HG02642 (cell line): Measurements from ENCODE around the gene ATP5IF1.

ENCODE experiments used
- ATAC-seq: cut with Tn5 transposase; IDR thresholded peaks from one replicate; pipeline ENCODE4 v1.9.1; 2021; ENCODE audit warnings: mild to moderate bottlenecking; ENCODE audit not compliant: unreplicated experiment, poor library complexity

ATP5IF1 gene

DNA sequence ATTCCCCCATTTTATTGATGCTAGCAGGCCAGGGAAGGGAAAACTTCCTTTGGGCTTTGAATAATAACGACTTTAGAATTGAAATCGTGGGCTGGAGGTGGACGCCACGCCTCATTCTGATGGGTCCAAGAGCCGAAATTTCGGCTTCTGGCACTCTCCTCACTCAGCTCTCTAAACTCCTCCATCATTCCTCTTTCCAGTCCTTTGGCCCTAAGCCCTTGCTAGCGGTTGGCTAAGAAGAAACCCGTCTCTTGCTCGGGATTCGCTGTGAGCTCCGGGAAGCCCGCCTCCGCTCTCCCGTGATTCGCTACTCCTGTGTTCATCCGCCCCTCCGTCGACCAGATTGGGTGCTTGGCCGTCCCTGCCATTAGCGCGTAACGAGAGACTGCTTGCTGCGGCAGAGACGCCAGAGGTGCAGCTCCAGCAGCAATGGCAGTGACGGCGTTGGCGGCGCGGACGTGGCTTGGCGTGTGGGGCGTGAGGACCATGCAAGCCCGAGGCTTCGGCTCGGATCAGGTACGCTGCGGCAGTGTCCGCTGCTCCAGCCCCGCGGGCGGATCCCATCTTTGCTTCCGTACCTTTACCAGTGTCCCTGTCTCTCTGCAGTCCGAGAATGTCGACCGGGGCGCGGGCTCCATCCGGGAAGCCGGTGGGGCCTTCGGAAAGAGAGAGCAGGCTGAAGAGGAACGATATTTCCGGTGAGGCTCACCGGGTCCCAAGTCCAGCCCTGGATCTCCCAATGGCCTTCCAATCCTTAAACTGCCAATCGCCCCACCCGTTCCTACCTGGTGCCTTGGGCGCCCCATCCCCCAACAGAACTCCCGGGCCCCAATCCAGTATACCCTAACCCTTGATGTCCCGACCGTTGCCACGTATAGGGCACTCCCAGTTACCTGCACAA is at the start of gene ATP5IF1:
TSS of gene ATP5IF1 (plus strand) at position 370 of the 901 bp plus-strand sequence. CDS start at position 430, 60 bp downstream.
- peak; percentile 91 for ATAC-seq

DNA sequence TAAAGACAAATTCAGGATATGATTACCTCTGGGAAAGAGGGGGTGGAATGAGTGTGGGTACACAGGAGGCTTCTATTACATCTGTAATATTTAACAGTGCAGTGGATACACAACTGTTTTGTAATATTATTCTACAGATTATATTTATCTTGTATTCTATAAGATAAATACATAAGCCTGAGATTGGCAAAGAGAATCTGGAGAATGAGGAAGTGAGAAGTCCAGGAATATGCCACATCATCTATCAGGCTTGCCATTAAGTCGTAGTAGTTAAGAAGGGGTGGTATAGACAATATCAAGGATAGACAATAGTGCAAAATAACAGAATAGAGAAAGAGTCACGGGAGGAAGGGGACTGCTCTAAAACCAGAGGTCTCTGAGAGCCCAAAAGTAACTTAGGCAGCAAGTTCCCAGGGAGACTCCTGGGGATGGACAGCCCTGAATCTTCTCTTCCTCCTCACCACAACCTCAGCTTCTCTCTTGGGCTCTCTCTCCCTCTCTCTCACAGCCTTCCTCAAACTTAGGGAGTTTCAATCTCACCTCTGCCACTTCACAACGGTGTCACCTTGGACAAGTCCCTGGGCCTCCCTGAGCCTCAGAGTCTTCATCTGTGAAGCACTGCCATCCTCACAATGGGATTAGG is 45.5 kb upstream of the ATP5IF1 start:
- ATAC-seq: no peak

DNA sequence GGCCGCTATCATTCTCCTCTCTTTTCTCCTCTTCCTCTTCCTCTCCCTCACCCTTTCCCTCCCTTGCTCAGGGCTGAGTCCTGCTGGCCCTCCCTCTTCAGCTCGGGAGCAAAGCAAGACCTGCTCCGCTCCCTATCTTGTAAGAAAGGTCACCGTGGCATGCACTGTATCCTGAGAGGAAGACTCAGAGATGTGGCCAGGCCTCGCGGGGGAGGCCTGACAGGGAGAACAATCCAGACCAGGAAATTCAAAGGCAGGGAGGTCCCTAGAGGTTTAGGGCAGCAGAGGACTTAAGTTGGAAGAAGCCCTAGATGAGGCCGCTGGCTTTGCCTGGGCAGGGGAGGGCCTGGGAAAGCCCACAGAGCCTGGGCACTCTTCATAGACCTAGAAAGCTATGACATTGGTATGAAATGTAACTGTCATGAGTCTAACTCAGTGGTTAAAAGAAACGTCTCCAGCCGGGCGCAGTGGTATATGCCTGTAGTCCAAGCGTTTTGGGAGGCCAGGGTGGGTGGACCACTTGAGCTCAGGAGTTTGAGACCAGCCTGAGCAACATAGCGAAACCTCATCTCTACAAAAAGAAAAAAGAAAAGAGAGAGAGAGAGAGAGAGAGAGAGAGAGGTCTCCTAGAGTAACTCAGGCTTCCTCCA is 44.8 kb upstream of the ATP5IF1 start:
- no peak for ATAC-seq

DNA sequence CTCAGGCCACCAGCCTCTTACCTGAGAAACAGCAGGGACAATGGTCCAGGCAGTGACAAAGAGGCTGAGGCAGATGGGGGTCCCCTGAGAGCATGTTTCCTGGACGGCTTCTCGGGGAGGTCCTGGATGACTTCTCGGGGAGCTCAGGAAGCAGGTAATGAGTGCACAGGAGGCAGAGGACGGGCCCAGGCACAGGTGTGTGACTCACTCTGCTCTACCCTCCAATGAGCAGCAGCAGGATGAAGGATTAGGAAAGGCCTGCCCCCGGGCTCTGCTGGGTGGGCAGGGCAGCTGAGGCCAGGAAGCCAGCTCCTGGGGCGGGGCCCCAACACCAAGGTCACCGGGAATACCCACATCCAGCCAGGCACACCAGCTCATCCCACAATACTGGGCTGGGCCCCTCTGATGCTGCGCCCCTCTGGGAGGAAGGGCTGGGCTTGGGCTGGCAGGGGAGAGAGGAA is 42.2 kb upstream of the ATP5IF1 start:
- no peak for ATAC-seq

DNA sequence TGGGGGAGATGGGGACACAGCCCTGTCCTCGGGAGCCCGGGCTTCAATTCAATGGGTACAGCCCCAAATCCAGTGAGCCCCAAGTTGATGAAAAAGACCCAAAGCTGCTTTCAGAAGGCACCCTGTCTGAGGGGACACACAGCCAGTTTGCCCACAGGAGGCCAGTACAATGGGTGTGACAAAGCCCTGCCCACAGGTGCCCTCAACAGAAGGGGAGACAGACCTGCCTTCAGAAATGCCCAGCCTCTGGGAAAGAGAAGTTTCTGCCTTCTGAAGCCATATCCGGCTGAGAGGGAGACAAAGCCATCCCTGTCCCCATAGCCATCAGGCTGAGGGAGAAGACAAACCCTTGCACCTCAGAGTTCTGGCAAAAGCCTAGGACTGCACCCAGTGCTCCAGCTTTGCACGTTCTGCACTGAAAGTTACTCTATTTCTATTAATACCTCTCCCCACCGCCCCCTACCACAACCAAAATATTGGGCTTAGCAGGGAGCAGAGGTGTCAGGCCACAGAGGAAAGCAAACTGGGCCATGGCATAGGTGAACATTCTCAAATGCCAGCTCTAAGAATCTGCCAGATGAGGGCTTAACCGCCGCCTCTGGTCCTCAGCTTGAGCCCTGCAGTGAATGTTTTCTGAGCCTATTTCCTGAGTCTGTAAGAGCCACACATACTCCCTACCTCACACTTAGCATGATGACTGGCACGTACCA is 41.4 kb upstream of the ATP5IF1 start:
- no peak for ATAC-seq

DNA sequence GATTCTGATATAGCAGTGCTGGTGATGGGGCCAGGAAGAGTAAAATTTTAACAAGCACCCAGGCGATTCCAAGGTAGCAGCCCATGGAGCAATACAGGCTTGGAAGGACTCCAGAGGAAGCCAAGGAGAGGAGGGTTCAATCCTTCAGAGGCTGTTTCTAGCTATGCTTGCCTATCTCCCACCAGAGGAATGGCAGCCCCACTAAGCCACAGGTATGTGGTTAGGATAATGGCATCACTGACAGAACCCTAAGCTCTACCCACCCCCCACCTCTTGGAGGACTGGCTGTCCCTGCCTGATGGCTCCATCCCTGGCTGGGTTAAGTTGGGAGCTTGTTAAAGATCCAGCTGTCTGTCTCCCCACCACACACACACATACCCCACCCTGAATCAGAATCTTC is 40.1 kb upstream of the ATP5IF1 start:
- no peak for ATAC-seq

DNA sequence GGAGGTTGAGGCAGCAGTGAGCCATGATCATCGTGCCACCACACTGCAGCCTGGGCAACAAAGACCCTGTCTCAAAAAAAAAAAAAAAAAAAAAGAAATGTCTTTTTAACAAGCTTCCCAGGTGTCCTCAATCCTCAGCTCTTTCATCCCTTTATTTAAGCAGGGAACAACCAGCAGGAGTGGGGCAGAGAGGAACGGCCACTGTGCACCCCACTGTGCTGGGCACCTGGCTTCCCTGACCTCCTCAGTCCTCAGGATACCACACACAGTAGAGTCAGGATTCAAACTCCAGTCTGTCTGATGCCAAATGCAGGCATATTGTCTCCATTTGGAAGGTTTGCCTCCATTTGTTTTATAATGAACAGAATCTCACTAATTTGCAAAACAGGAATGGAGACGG is 39.6 kb upstream of the ATP5IF1 start:
- no peak for ATAC-seq

DNA sequence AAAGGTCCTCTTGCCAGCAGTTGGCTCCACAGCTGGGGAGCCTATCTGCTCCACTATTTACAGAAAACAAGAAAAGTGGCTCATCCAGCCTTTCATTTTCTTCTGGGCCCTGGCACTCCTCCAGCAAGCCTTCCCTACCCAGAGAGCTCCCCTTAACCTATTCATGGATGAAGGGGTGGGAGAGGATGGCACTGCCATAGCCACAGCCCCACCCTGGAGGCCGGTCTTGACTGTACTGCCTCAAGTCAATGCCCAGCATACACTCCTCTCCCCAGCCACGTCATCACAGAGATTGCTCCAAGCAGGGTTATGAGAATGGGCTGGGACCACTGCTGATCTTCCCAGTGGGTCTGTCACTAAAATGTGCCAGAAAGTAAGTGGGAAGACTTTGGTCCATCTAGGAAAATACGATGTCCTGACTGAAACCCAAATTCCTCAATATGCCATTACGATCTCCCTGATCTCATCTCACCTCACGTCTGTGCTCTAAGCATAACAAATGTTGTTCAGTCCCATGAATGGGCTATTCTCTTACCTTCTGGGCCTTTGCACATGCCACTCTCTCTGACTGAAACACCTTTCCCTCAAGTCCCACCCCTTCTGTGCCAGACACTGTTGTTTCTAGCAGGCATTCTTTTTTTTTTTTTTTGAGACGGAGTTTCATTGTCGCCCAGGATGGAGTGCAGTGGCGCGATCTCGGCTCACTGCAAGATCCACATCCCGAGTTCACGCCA is 38.1 kb upstream of the ATP5IF1 start:
- no peak for ATAC-seq

DNA sequence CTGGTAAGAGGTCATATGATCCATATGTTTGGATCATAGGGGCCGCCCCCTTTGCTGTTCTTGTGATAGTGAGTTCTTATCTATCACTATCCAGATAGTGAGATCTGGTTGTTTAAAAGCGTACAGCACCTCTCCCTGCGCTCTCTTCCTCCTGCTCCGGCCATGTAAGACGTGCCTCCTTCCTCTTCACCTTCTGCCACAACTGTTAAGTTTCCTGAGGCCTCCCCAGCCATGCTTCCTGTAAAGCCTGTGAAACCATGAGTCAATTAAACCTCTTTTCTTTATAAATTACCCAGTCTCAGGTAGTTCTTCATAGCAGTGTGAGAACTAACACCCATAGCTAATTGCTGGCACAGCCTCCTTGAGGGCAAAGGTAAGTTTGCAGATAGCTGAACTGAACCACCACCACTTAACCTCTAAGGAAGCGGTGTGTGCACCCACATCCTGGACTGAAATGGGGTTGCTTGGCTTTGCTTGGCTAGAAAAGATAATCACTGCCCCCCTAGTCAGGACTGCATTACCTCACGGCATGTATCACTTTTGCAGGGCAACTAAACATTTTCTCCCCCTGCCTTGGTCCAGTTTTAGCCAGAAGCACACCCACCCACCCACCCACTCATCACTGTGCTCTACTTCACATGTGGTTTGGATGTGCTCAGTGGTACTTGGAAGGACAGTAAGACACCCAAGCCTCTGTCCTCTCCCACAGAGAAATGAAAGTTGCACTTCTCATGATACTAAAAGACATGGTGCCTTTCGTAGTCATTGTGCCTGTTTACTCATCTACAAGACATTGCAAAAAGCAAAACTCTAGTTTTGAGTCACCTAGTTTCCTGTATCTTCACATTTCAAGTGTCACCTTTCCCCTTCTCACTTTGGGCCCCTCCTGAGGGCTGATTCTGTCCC is 36.3 kb upstream of the ATP5IF1 start:
- ATAC-seq: peak; percentile 74

DNA sequence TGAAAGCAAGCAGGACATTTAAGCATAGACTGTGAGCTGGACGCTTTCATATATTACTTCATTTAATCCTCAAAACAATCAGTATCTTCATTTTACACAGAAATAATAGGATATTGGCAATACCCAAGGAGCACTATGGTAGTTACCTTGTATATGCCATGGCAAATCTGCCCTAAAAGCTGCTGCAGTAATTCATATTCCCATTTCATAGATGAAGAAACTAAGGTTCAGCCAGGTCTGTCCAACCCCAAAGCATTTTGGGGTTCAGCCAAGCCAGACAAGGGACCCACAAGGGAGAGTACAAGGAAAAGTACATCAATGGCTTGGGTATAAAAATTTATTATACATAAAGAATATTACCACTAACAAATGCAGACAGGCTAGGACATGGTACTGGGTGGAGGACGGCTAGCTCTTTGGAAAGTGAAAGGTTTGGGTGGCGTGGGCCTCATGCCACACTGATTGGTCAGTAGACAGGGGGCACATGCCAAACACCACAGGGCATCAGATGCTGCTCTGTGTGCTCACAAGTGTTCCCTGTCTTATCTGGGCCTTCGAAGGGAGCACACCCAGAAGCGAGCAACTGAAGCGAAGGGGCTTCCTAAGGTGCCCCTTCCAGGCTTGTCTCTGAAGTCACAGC is 35.6 kb upstream of the ATP5IF1 start:
- ATAC-seq: no peak

DNA sequence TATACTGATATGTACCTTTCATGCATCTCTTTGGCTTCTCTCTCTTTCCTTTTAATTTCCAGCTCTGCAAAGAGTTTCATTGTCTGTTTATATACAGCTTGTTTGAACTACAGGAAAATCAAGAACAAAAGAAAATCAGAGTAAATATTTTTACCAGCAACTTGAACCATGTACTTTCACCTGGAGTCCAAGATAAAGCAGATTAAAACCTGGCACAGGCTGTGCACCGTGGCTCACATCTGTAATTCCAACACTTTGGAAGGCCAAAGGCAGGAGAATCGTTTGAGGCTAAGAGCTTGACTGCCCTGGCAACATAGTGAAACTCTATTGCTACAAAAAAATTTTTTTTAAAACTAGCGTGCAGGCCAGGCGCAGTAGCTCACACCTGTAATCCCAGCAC is 30.7 kb upstream of the ATP5IF1 start:
- ATAC-seq: no peak

DNA sequence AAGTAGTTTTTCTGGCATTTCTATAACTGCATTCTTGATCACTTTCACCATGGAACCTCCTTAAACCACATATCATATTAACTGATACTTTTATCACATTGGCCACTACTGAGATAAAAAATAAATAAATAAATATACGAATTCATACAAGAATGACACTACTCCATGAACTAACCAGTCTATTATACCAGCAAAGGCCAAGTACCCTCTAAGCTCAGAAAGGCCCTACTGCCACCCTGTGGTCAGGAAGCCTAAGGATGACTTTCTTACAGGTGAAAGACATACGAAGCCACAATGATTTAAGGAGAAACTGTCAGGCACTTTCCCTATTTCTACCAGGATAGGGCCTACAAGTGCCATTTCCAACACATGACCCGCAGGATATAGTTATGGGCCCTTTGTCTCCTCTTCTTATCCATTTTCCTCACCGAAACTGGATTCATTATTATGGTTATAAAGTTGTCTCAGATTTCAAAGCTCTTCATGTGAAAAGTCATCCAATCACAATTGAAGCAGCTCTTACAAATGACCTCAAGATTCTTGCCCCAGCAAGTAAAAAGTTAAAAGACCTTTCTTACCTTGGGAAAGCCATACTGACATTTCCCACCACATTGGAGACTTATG is 27.0 kb upstream of the ATP5IF1 start:
- ATAC-seq: no peak

DNA sequence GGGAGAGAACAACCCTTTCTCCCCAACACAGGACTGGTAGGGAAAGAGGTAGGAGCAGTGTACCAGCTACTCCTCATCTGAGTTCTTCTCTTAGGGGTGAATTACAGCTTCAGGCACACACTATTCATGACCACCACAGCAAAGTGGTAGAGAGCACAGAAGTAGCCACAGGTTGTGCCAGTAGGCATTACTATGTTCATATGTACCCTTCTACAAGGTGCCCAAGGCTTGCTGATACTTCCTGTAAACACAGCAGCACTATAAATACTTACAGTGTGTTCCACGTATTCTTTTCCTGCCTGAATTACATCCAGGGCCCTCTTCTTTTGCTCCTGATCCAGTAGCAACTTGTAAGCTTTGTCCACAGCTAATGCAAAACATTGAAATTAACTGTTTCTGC is 26.2 kb upstream of the ATP5IF1 start:
- no peak for ATAC-seq

DNA sequence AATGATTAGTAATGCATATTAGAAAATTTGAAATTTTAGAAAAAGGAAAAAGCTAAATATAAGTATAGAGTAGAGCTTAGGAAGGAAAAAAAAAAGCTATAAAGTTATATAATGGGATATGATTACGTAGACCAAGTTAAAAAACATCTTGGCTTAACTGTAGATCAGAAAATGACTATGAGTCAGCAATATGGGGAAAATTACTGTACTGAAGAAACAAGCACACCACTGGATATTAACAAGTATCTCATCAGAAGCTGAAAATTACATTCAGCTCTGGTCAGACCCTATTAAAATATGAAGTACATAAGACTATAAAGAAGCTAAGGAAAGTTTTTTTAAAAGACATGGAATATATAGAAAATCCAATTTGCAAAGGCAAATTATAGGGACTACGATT is 22.6 kb upstream of the ATP5IF1 start:
- ATAC-seq: no peak

DNA sequence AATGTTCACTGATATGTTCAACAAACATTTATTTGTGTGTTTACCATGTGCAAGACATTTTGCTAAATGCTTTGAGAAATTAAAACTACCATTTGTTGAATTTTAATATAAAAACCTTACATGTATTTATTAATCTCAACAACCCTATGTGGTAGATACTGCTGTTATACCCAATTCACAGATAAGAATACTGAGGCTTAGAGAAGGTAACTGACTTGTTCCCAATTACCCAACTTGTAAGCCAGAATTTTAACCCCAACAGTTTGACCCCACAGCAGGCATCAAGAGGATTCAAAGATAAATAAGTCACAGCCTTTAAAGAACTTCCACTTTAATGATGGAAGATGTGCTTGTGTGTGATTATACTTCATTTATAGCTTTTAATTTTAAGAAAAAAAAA is 6.8 kb upstream of the ATP5IF1 start:
- ATAC-seq: no peak

DNA sequence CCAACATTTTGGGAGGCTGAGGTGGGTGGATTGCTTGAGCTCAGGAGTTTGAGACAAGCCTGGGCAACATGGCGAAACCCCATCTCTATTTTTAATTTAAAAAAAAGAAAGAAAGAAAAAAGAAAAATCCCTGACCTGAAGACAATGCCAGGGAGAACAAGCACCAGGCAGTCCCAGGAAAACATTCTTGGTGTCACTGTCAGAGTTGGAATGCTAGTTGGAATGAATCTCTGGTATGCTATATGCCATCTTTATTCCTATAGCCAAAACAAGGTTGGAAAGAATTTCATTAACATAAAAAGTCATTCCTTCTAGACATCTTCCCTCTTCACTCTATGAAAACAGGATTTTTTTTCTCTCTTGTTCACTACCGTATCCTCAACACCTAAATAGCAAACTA is 5.9 kb upstream of the ATP5IF1 start:
- no peak for ATAC-seq

DNA sequence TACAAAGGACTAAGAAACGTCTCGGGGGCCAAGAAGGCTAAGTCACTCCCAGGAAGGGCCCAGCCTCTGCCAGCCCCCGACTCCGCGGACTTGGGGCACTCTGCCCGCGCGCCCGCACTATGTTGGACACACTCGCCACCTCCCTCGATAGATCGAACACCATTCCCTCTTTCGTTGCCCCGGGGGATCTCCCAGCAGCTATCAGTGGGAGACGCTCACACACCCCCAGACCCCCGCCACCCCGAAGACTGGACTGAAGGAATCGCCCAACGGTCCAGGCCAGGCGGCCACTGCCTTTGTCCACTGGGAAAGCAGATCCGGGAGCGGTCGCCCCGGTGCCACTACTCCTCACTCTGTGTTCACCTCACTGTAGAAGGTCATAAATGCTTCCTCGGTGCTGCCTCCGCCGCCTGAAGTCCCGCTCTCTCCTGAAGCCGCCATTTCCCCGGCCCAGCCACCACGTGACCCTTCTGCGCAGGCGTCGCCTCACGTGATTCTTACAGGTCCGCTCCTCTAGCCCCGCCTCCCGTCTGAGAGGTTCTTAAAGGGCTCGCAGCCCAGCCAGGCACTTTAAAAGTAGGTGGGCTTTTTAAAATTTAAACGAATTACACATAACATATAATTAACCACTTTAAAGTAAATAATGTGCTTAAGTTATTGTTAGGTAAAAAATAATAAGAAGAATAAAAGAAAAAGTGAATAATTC is 3.2 kb upstream of the ATP5IF1 start, which contains the start of gene DNAJC8:
TSS of gene DNAJC8 (minus strand) at position 472 of the 706 bp plus-strand sequence. CDS start at position 441, 31 bp downstream.
- peak; percentile 63 for ATAC-seq
